Astrocyte of the hippocampus (primary cell): ENCODE results near the gene PRDM16.
A peak's percentile ranks its signal among the peaks of the same experiment; 100 is the strongest.

Experiments used
- DNase-seq: peaks from one replicate; pipeline ENCODE4 v3.0.0; 2011; ENCODE audit warnings: low read depth, low spot score

The PRDM16 gene

GRCh38 chr1:3241673-3242407 lies 172.8 kb downstream of the PRDM16 start:
- no peak for DNase-seq

GRCh38 chr1:3242408-3243260 lies 173.6 kb downstream of the PRDM16 start:
- no peak for DNase-seq

GRCh38 chr1:3243304-3243703 lies 174.3 kb downstream of the PRDM16 start:
- DNase-seq: no peak

GRCh38 chr1:3244025-3244926 lies 175.3 kb downstream of the PRDM16 start:
- DNase-seq: peak; percentile 16

DNA sequence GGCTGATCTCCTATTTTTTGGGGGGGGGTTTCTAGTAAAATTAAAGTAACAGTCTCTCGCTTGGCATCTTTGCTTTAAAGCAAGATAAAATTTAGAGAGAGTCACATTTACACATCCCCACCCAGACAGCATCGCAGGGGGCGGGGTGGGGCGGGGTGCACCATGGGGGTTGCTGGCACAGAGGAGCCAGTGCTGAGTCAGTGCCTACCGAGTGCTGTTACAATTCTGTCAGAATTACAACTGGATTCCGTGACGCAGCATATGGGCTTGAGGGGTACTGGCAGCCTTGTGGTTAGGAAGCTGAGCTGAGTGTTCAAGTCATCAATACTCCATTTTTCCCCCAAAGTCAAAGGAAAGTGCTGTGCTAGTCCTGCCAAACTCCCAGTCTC lies 175.9 kb downstream of the PRDM16 start:
- peak; percentile 70 for DNase-seq

DNA sequence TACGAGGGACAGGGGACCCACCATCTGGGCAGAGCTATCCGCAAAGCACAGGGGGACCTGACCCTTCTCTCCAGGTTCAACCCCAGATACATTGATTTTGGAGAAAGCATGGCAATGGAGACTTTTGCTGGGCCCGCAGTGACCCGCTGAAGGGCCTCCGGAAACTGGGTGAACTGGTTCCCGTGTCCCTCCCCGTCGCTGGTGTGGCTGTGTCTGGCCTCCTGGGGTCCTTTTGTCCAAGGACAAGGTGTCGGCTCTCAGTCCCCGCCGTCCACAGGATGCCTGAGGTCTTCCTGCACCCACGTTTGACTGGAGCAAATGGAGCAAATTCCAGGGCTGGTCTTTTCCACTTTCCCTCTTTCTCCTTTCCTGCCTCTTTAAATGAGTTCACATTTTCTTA lies 176.3 kb downstream of the PRDM16 start:
- DNase-seq: no peak

GRCh38 chr1:3245768-3246167 lies 176.8 kb downstream of the PRDM16 start:
- no peak for DNase-seq

- no peak for DNase-seq
These were observed 177.2 kb downstream of the PRDM16 start for GRCh38 chr1:3246251-3246650.

GRCh38 chr1:3247521-3248121 lies 178.6 kb downstream of the PRDM16 start:
- peak; percentile 25 for DNase-seq

- peak; percentile 63 for DNase-seq
These were observed 179.4 kb downstream of the PRDM16 start for GRCh38 chr1:3248155-3249141.

- peak; percentile 57 for DNase-seq
These were observed 180.2 kb downstream of the PRDM16 start for GRCh38 chr1:3249231-3249630.

DNA sequence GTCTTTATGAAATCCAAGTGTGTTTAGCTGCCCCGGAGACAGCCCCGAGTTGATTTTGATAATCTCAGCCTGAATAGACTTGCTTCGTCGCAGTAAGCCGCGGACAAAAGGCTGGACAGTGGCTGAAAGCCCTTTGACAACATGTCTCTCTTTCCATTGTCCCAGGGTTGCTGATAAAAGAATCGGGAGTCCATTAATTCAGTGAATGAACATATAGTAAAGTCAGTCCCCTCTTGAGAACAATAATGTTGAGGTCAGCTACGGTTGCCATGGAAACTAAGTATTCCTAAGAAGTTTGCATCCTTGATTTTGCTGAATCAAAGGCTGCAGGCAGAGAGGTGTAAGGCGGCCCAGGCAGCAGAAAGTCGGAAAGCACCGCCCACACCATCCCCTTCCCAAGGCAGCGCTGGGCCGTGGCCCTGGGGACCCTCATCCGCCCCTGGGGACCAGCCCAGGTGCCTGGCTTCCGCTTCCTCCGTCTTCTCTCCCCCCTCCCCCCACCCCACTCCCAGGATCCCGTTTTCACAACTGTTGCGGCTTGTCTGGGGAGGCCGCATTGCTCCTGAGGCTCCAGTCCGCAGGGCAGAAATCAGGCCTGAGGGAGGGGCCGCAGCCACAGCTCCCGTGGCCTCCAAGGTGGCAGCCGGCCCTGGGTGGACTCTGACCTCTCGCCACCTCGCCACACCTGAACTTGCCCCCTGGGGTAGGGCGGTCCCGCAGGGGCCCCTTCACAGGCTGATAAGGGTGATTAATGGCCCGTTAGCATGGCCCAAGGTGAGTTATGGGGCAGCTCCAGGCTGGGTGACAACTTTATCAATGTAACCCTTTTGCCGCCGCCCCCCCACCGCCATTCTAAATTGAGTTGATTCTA lies 180.9 kb downstream of the PRDM16 start:
- DNase-seq: peak; percentile 80

- DNase-seq: no peak
These were observed 181.6 kb downstream of the PRDM16 start for GRCh38 chr1:3250624-3251023.

DNA sequence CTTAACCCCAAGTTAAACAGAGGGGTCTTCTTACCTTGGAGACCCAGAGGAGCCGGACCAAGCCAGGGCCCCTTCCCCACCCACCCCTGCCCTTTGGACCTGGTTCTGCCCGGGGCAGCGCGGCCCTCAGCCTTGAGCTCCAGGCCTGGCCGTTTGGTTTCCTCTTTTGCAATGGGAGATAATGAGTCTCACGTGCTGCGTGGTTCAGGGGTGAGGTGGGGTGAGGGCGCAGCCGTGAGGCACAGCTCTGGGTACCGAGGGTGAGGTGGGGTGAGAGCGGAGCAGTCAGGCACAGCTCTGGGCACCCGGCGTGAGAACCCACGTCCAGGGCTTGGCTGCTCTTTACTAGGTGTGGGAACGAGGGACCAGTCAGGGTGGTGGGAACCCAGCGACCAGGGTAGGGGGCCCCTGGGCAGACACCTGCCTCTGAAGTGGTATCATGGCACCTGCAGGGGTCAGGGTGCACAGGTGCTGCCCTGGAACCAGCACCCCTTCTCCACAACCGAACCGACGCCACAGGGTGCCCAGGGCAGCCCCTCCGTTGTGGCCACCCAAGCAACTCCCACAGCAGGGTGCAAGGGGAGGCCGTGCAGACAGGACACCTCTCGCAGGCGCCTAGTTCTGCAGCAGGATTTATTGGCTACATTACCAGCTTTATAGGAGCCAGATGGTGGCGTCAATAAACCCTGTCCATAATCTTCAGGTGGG lies 182.2 kb downstream of the PRDM16 start:
- no peak for DNase-seq

DNA sequence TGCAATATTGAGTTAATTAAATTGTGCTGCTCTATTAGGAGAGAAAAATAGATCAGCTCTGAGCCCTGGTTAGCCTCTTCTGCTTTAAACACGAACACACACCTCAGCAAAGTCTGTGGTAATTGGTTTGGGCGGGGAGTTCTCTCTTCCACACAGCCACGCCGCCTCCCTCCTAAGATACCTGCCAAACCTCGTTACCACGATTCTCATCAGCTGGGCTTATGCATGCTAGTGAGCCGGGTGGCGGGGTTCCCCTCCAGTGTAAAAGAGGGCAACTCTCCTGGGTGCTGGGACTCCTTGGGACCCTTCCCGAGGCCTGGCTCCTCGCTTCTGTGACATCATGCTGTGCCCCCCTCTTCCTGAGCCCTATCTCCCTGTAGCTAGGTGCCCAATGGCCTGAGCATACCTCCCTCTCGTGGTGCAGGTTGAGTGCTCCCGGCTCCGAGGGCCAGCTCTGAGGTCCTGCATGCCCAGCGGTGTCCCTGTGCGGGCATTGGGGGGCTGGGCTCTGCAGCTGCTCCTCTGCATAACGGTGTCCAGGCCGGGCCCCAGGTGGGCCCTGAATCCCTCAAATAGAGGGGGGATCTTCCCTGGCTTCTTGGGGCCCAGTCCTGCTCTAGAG lies 182.9 kb downstream of the PRDM16 start:
- no peak for DNase-seq

GRCh38 chr1:3255680-3256079 lies 186.7 kb downstream of the PRDM16 start:
- DNase-seq: no peak

DNA sequence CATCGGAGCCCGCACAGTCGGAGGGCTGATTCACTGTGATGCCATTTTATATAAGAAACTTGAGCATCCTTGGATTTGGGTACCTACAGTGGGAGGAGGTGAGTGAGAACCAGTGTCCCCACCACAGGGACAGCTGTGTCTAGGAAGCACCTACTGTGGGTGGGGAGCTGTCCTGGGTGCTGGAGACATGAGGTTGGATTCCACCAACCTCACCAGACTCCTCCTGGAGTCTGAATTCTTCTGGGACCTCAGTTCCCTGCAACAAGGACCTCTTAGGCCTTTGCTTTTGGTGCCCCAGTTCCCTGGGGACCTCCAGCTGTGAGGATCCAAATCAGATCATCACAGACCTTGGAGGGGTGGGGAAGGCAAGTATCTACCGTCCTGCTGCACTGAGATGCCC lies 188.8 kb downstream of the PRDM16 start:
- DNase-seq: no peak

GRCh38 chr1:3258386-3259003 lies 189.5 kb downstream of the PRDM16 start:
- peak; percentile 58 for DNase-seq
